H1 (cell line): ENCODE results near the gene GPS1. TPM values are rescaled to one million over a fixed set of nuclear protein-coding genes. Genes with fewer than 3 reads are reported as not detected.

ENCODE experiments used
- CTCF ChIA-PET: fragments of 300-600 bp; sonication (Branson Sonifier 250); formaldehyde crosslinking; loops from one replicate; lab custom pipeline; 2021; ENCODE audit not compliant: partially characterized antibody; lab: Charles Lee
- POLR2A ChIA-PET: fragments of 300-600 bp; sonication (Branson Sonifier 250); formaldehyde crosslinking; loops from one replicate; lab custom pipeline; 2021; ENCODE audit warnings: inconsistent platforms; ENCODE audit not compliant: partially characterized antibody; lab: Charles Lee
- DNase-seq, 2 experiments: peaks; one replicate each; pipeline versions ENCODE4 v3.0.0 to v3.0.0-alpha.2; 2010 to 2022; ENCODE audit warnings: low spot score in 2 of 2, low read depth in 1 of 2, mixed read lengths in 1 of 2
- FAIRE-seq: peaks from 2 replicates; lab custom pipeline; 2011; peaks lifted over from hg19 to GRCh38; lab: Jason Lieb, UNC
- H2AFZ ChIP-seq: 2 replicates; pipeline ENCODE4 v1.8.1; 2012; ENCODE audit warnings: low read length, inconsistent platforms
- H2AK5ac ChIP-seq: 2 replicates; pipeline ENCODE4 v1.6.1; 2013; ENCODE audit warnings: low read depth, low read length
- H2BK120ac ChIP-seq: replicated peaks from 2 replicates; pipeline ENCODE3; 2013; ENCODE audit warnings: low read depth, low read length, inconsistent platforms
- H2BK12ac ChIP-seq: 2 replicates; pipeline ENCODE4 v1.6.1; 2013; ENCODE audit warnings: low read depth, low read length
- H2BK15ac ChIP-seq: 2 replicates; pipeline ENCODE4 v1.6.1; 2013; ENCODE audit warnings: low read length
- H2BK20ac ChIP-seq: 2 replicates; pipeline ENCODE4 v1.6.1; 2013; ENCODE audit warnings: low read length
- H2BK5ac ChIP-seq: 2 replicates; pipeline ENCODE4 v1.6.1; 2013; ENCODE audit warnings: low read depth, low read length
- H3K14ac ChIP-seq: 2 replicates; pipeline ENCODE4 v1.6.1; 2013; ENCODE audit warnings: inconsistent platforms; ENCODE audit not compliant: insufficient read length
- H3K18ac ChIP-seq: 2 replicates; pipeline ENCODE4 v1.6.1; 2013; ENCODE audit warnings: low read length; ENCODE audit errors: extremely low read depth
- H3K23ac ChIP-seq: 2 replicates; pipeline ENCODE4 v1.6.1; 2013; ENCODE audit warnings: inconsistent platforms; ENCODE audit not compliant: insufficient read length
- H3K23me2 ChIP-seq: 2 replicates; pipeline ENCODE4 v1.6.1; 2013; ENCODE audit warnings: low read depth, low read length
- H3K27ac ChIP-seq: 2 replicates; pipeline ENCODE4 v1.6.1; 2011; ENCODE audit warnings: low read depth, low read length, inconsistent platforms
- H3K27me3 ChIP-seq, 4 experiments: replicated peaks in 1 of 4; 1 replicate in 1 of 4; 2 replicates in 3 of 4; pipeline versions ENCODE4 v1.6.1 to v1.8.1; 2011 to 2013; ENCODE audit warnings: low read length in 3 of 4, mild to moderate bottlenecking in 3 of 4, inconsistent platforms in 2 of 4, mixed read lengths in 2 of 4, moderate library complexity in 1 of 4; ENCODE audit not compliant: control insufficient read depth in 3 of 4, insufficient read depth in 3 of 4; ENCODE audit errors: extremely low read depth in 1 of 4
- H3K36me3 ChIP-seq, 4 experiments: 2 replicates each; pipeline versions ENCODE4 v1.6.1 to v1.8.1; 2011 to 2013; ENCODE audit warnings: mild to moderate bottlenecking in 4 of 4, low read length in 3 of 4, moderate library complexity in 2 of 4, control low read depth in 1 of 4, inconsistent platforms in 1 of 4; ENCODE audit not compliant: insufficient read depth in 4 of 4, control insufficient read depth in 2 of 4
- H3K4ac ChIP-seq: replicated peaks from 2 replicates; pipeline ENCODE3; 2013; ENCODE audit warnings: low read length, low read depth, mixed read lengths, inconsistent platforms; ENCODE audit not compliant: insufficient read length
- H3K4me1 ChIP-seq, 4 experiments: replicated peaks in 1 of 4; 1 replicate in 1 of 4; 2 replicates in 3 of 4; pipeline versions ENCODE4 v1.6.1 to v1.8.1; 2011 to 2013; ENCODE audit warnings: low read length in 3 of 4, inconsistent platforms in 2 of 4, mixed read lengths in 1 of 4; ENCODE audit not compliant: insufficient read depth in 4 of 4, control insufficient read depth in 3 of 4
- H3K4me2 ChIP-seq, 2 experiments: 2 replicates each; pipeline versions ENCODE4 v1.6.1 to v1.8.1; 2011 to 2013; ENCODE audit warnings: low read depth in 2 of 2, low read length in 2 of 2, control low read depth in 1 of 2, inconsistent platforms in 1 of 2, mild to moderate bottlenecking in 1 of 2; ENCODE audit not compliant: insufficient read depth in 1 of 2
- H3K4me3 ChIP-seq, 4 experiments: fragments of 200-600, 300-600 bp in 1 of 4; sonication (generic), shearing (Covaris generic), sonication (Bioruptor Twin) in 1 of 4; 2 replicates each; pipeline versions ENCODE4 v1.5.1 to v1.8.1; 2011 to 2016; ENCODE audit warnings: low read length in 4 of 4, low read depth in 3 of 4, control low read depth in 2 of 4, inconsistent platforms in 2 of 4, mild to moderate bottlenecking in 2 of 4, mixed read lengths in 1 of 4, moderate library complexity in 1 of 4; ENCODE audit not compliant: insufficient read depth in 2 of 4; ENCODE audit errors: extremely low read depth in 1 of 4
- H3K56ac ChIP-seq: replicated peaks from 2 replicates; pipeline ENCODE3; 2013; ENCODE audit warnings: low read depth, mild to moderate bottlenecking, mixed read lengths, low read length, inconsistent platforms; ENCODE audit not compliant: insufficient read length
- H3K79me1 ChIP-seq: 2 replicates; pipeline ENCODE4 v1.6.1; 2013; ENCODE audit warnings: low read depth, low read length, control low read depth
- H3K79me2 ChIP-seq, 2 experiments: 2 replicates each; pipeline versions ENCODE4 v1.6.1 to v1.8.1; 2012 to 2013; ENCODE audit warnings: low read length in 2 of 2, mild to moderate bottlenecking in 2 of 2, inconsistent platforms in 1 of 2; ENCODE audit not compliant: insufficient read depth in 2 of 2, control insufficient read depth in 1 of 2
- H3K9ac ChIP-seq, 4 experiments: replicated peaks in 1 of 4; 1 replicate in 1 of 4; 2 replicates in 3 of 4; pipeline versions ENCODE4 v1.6.1 to v1.8.1; 2011 to 2013; ENCODE audit warnings: low read depth in 3 of 4, low read length in 3 of 4, control low read depth in 2 of 4, mild to moderate bottlenecking in 2 of 4, moderate library complexity in 2 of 4, inconsistent platforms in 1 of 4; ENCODE audit errors: extremely low read depth in 1 of 4
- H3K9me3 ChIP-seq, 2 experiments: 2 replicates each; pipeline versions ENCODE4 v1.6.1 to v1.8.1; 2012 to 2013; ENCODE audit warnings: mild to moderate bottlenecking in 2 of 2, moderate library complexity in 2 of 2, control low read depth in 1 of 2, inconsistent platforms in 1 of 2, low read depth in 1 of 2, low read length in 1 of 2, mixed read lengths in 1 of 2; ENCODE audit not compliant: insufficient read depth in 2 of 2
- H4K20me1 ChIP-seq, 2 experiments: replicated peaks in 1 of 2; 2 replicates each; pipeline versions ENCODE3 to v1.8.1; 2011 to 2013; ENCODE audit warnings: inconsistent platforms in 2 of 2, low read length in 2 of 2, mild to moderate bottlenecking in 1 of 2; ENCODE audit not compliant: insufficient read depth in 2 of 2, control insufficient read depth in 1 of 2
- H4K5ac ChIP-seq: 2 replicates; pipeline ENCODE4 v1.6.1; 2013; ENCODE audit warnings: low read length, low read depth, mixed read lengths, inconsistent platforms; ENCODE audit not compliant: insufficient read length
- H4K8ac ChIP-seq: 2 replicates; pipeline ENCODE4 v1.8.0; 2013; ENCODE audit warnings: mild to moderate bottlenecking, moderate library complexity, low read length, inconsistent platforms; ENCODE audit not compliant: insufficient read depth; ENCODE audit errors: extremely low read depth
- H4K91ac ChIP-seq: replicated peaks from 2 replicates; pipeline ENCODE3; 2013; ENCODE audit warnings: low read length, mixed read lengths, inconsistent platforms; ENCODE audit not compliant: insufficient read length
- ATF2 ChIP-seq: IDR thresholded peaks from 2 replicates; pipeline ENCODE4 v1.6.1; 2012; ENCODE audit warnings: low read length, inconsistent platforms
- BCL11A ChIP-seq, 2 experiments: IDR thresholded peaks; one replicate each; pipeline ENCODE4 v1.6.1; 2011; ENCODE audit warnings: low read depth in 2 of 2, low read length in 2 of 2, mild to moderate bottlenecking in 2 of 2
- BRCA1 ChIP-seq: IDR thresholded peaks from 2 replicates; pipeline ENCODE4 v1.6.1; 2012; ENCODE audit warnings: low read depth, low read length, improper control_type of control experiment
- CBX8 ChIP-seq: fragments of 300-800, 300-1000 bp; sonication (generic); IDR thresholded peaks from 2 replicates; pipeline ENCODE4 v1.7.1; 2016; ENCODE audit warnings: low read depth, low read length, borderline replicate concordance
- GTF2F1 ChIP-seq: IDR thresholded peaks from 2 replicates; pipeline ENCODE4 v1.6.1; 2012; ENCODE audit warnings: low read depth, low read length, improper control_type of control experiment, borderline replicate concordance
- JUN ChIP-seq: IDR thresholded peaks from 2 replicates; pipeline ENCODE4 v1.6.1; 2011; ENCODE audit warnings: low read depth, mild to moderate bottlenecking, improper control_type of control experiment, low read length
- POLR2A ChIP-seq, 2 experiments: IDR thresholded peaks; 1 replicate in 1 of 2; 2 replicates in 1 of 2; pipeline ENCODE4 v1.6.1; 2011; ENCODE audit warnings: low read depth in 2 of 2, low read length in 2 of 2, mild to moderate bottlenecking in 2 of 2; ENCODE audit errors: control extremely low read depth in 1 of 2
- SAP30 ChIP-seq: fragments of 300-600 bp; sonication (generic); IDR thresholded peaks from 2 replicates; pipeline ENCODE4 v1.7.1; 2012; ENCODE audit warnings: low read length, moderate library complexity, mild to moderate bottlenecking, inconsistent platforms; ENCODE audit not compliant: insufficient read depth, insufficient replicate concordance
- SIX5 ChIP-seq: IDR thresholded peaks from 2 replicates; pipeline ENCODE4 v1.6.1; 2011; ENCODE audit warnings: mild to moderate bottlenecking, low read depth, low read length
- SP4 ChIP-seq: IDR thresholded peaks from 2 replicates; pipeline ENCODE4 v1.6.1; 2012; ENCODE audit warnings: low read length, inconsistent platforms
- SRF ChIP-seq: IDR thresholded peaks from 2 replicates; pipeline ENCODE4 v1.6.1; 2011; ENCODE audit warnings: mild to moderate bottlenecking, low read depth, low read length, moderate library complexity
- TAF7 ChIP-seq: optimal IDR thresholded peaks from 2 replicates; pipeline ENCODE3; 2011; ENCODE audit warnings: low read depth, mild to moderate bottlenecking, inconsistent platforms, low read length, moderate library complexity, borderline replicate concordance
- WGBS, 2 experiments: shearing (Covaris generic) in 1 of 2; methylation state at CpG; one replicate each; pipeline versions ENCODE4 v1.1.6 to v1.1.7; 2013 to 2015; ENCODE audit warnings: low lambda C conversion rate in 2 of 2, mixed read lengths in 2 of 2, inconsistent platforms in 1 of 2, low coverage in 1 of 2, missing lambda C conversion rate in 1 of 2; ENCODE audit not compliant: insufficient replicate concordance in 2 of 2, insufficient coverage in 1 of 2, insufficient read length in 1 of 2; ENCODE audit errors: extremely low coverage in 1 of 2, missing lambda C conversion rate in 1 of 2; 5-methylcytosine and 5-hydroxymethylcytosine counted together
- polyA plus RNA-seq, 7 experiments: library from polyadenylated mRNA; depleted of rRNA in 3 of 7; stranded (reverse) in 5 of 7; unstranded in 2 of 7; fragments of >200 nt in 5 of 7; fragments of 200-250 nt in 2 of 7; gene quantifications; 1 replicate in 5 of 7; 2 replicates in 1 of 7; 4 replicates in 1 of 7; pipeline versions ENCODE4 v1.2.1 to v1.2.3, GENCODE V29; 2011 to 2013; ENCODE audit warnings: missing spikeins in 2 of 7, mixed read lengths in 2 of 7
- total RNA-seq: library from RNA; stranded (reverse); fragmentation: NEBNext Ultra II Directional; extraction: Animal tissue kit (Norgen Biotek cat#: 25700); gene quantifications from 2 replicates; pipeline ENCODE4 v1.2.1, GENCODE V29; 2021

GPS1 gene
- total and polyA plus RNA-seq, 2 of the 8 experiments (the other 6 are each of a cell fraction or from before 2014, with no cell fraction given): 153 to 277 TPM

GRCh38 chr17:82060001-82060380, 8.3 kb downstream of the GPS1 start:
- Histone ChIP-seq H3K9me3 (no peaks in the 10 kb centered on the region), H3K23ac (no peak overlapping the region), H3K27me3 (no peaks in the 10 kb centered on the region), H3K18ac (no peak overlapping the region), H3K4me3 (no peak overlapping the region), H2BK12ac (no peak overlapping the region), H3K27ac (no peak overlapping the region), H3K79me2 (no peaks in the 10 kb centered on the region), H4K5ac (no peak overlapping the region), H2BK120ac (no peak overlapping the region), H2AK5ac (no peak overlapping the region), H3K4ac (no peak overlapping the region), H2BK20ac (no peak overlapping the region), H2BK5ac (no peak overlapping the region), H3K14ac (no peak overlapping the region), H3K79me1 (peaks cover 5% of the 10 kb centered on the region; the same call in 1 of the 2 replicates), H3K23me2 (peaks cover 4% of the 10 kb centered on the region; the same call in 1 of the 2 replicates), H3K9ac (no peak overlapping the region; a peak in 1 of 7 replicates), H3K4me1 (peaks cover 0 to 6% (median 4%) of the 10 kb centered on the region in 4 experiments; a peak in 4 of 7 replicates), H4K8ac (no peak overlapping the region), H3K4me2 (no peak overlapping the region), H3K36me3 (peaks cover 12 to 35% (median 30%) of the 10 kb centered on the region in 4 experiments; a peak in 6 of 8 replicates), H2AFZ (no peak overlapping the region), H4K20me1 (peaks cover 0 to 21% of the 10 kb centered on the region in 2 experiments), H4K91ac (no peak overlapping the region), H2BK15ac (no peak overlapping the region), H3K56ac (no peak overlapping the region)
- DNase-seq: no peak
- ChIA-PET POLR2A (interaction anchor here (0.8 to 16.2 kb wide), 16 partner anchors 5 to 351 kb away, joined by 3 to 161 read pairs (median 6); partner anchors contain the start of genes DUS1L, GPS1, RAC3 and RFNG), CTCF (interaction anchor here (0.9 to 1.7 kb wide), 9 partner anchors 8 to 92 kb away, joined by 3 to 8 read pairs (median 4); partner anchors contain the start of genes DCXR, GPS1 and RFNG)
- WGBS, 2 experiments: 96% methylated on average over 10 of the region's 16 CpGs; no CpG with 5 or more reads in 1 of the 2 experiments
- TF ChIP-seq SRF (no peak), SIX5 (no peak), SP4 (no peak), JUN (no peak), BCL11A (IDR thresholded peaks at IDR 0.05; ENCODE audit: low read depth in 2 of 2, low read length in 2 of 2) (no peak), BRCA1 (no peak), GTF2F1 (no peak), SAP30 (no peak), ATF2 (no peak), POLR2A (IDR thresholded peaks at IDR 0.05; ENCODE audit: control extremely low read depth in 1 of 2, low read depth in 2 of 2, low read length in 2 of 2) (no peak), TAF7 (no peak), CBX8 (no peak)
- no peak for FAIRE-seq
